Renal cortex interstitium (tissue), 3 donors: ENCODE data around the gene CAMK2N1. TPM values are rescaled to one million over a fixed set of nuclear protein-coding genes. Genes with fewer than 3 reads are reported as not detected.

Experiments
- polyA plus RNA-seq, 3 donors: library from polyadenylated mRNA; unstranded; fragments of 120-200 nt; gene quantifications; one replicate each; pipeline ENCODE4 v1.2.1, GENCODE V29; 2013; ENCODE audit not compliant: insufficient read length in 3 of 3

CAMK2N1 gene
- polyA plus RNA-seq, 3 donors = 67.5 to 90.2 (median 84.3) TPM

Other genes starting within 250 kb of the CAMK2N1 start
- 1 to 10 TPM; 1.3 to 5.4 (median 1.5) TPM for gene VWA5B1, start 195.3 kb downstream of the CAMK2N1 start, polyA plus RNA-seq
- gene MUL1, start 21.9 kb upstream of the CAMK2N1 start, polyA plus RNA-seq = 10 to 100 TPM; 30.4 to 39.7 (median 34.3) TPM
- 1 to 10 TPM in 2 of 3 donors, under 1 TPM in 1; 0.79 to 2.1 (median 1.6) TPM for gene FAM43B, start 66.4 kb upstream of the CAMK2N1 start, polyA plus RNA-seq
- 1 to 10 TPM; 4.5 to 6.1 (median 5.7) TPM for gene CDA, start 102.9 kb upstream of the CAMK2N1 start, polyA plus RNA-seq
- gene PINK1, start 147.2 kb upstream of the CAMK2N1 start, polyA plus RNA-seq = 10 to 100 TPM; 63.7 to 79.6 (median 69.3) TPM
- 100 to 1,000 TPM; 213 to 238 (median 218) TPM for gene DDOST, start 175.2 kb upstream of the CAMK2N1 start, polyA plus RNA-seq
- gene KIF17, start 231.8 kb upstream of the CAMK2N1 start, polyA plus RNA-seq = 1 to 10 TPM; 2.8 to 5.8 (median 3.1) TPM
- 1 to 10 TPM in 2 of 3 donors, under 1 TPM in 1; 0.93 to 1.5 (median 1.4) TPM for gene SH2D5, start 246.5 kb upstream of the CAMK2N1 start, polyA plus RNA-seq